ENCODE data around the gene BRD1.

BRD1 gene

DNA sequence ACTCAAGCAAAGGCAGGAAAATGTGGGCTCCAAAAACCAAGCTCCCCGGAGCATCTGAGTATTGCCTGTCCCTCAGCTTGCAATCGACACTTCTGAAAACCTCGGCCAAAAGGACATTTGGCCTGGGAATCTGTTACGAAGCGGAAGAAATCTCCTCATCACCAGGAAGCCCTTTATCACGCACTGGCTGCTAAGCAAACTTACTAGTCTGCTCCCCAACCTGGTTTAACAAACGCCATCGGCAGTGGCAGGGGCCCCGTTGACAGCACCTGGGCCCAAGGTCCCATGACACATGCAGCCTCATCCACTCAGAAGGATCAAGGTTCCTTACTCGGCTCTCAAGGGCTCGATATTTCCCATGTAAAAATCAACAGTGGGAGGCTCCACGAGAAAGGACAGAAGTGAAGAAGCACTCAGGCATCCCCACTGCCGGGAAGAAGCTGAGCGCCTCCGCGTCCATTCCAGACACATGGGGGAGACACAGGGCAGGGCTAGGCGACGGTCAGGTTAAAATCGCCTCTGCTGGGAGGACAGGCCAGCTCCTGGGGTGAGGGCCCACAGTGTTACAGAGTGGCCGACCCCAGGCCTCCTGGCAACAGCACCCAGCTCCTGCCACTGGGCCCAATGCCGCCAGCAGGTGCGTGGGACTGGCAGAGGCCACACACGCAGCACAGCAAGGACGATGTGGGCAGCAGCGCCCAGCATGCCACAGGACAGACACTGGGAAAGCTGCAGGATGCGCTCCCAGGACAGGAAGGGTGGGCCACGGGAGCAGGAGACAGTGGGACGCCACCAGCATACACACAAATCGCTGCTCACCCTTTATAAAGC is 27.1 kb downstream of the BRD1 start:
- TF ChIP-seq, protein P1, sequence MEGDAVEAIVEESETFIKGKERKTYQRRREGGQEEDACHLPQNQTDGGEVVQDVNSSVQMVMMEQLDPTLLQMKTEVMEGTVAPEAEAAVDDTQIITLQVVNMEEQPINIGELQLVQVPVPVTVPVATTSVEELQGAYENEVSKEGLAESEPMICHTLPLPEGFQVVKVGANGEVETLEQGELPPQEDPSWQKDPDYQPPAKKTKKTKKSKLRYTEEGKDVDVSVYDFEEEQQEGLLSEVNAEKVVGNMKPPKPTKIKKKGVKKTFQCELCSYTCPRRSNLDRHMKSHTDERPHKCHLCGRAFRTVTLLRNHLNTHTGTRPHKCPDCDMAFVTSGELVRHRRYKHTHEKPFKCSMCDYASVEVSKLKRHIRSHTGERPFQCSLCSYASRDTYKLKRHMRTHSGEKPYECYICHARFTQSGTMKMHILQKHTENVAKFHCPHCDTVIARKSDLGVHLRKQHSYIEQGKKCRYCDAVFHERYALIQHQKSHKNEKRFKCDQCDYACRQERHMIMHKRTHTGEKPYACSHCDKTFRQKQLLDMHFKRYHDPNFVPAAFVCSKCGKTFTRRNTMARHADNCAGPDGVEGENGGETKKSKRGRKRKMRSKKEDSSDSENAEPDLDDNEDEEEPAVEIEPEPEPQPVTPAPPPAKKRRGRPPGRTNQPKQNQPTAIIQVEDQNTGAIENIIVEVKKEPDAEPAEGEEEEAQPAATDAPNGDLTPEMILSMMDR (conservative IDR thresholded peaks at IDR 0.05) = no peak
- H3K27ac ChIP-seq = no peak overlapping the region

DNA sequence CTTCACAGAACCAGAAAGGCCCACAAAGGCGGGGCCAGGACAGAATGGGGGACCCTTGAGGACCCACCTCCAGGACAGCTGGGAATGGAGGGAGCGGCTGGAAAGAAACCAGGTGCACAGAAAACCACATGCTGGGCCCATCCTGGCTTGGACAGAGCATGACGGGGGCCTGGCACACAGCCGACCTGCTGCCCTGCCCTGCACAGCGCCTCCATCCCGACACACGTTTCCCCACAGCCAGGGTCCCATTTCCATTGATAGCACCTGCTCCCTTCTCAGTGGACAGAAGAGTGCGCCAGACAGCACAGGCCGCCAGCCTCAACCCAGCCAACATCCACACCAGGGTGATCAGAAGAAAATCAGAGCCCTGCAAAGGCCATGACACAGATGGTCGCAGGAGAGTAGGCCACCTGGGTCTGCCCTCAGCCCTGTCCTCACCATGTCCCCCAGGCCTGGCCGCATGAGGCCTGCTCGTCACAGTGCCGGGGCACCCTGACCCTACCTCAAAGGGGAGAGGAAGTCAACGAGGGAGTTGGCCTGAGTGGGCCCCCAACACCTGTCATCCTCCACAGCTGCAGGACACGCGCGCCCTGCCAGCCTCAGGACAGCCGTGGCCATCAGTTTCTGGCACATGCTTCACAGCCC is 28.1 kb downstream of the BRD1 start:
- peak overlapping the region; percentile 56 for H3K27ac ChIP-seq
- TF ChIP-seq, protein P1 (conservative IDR thresholded peaks at IDR 0.05) = no peak

DNA sequence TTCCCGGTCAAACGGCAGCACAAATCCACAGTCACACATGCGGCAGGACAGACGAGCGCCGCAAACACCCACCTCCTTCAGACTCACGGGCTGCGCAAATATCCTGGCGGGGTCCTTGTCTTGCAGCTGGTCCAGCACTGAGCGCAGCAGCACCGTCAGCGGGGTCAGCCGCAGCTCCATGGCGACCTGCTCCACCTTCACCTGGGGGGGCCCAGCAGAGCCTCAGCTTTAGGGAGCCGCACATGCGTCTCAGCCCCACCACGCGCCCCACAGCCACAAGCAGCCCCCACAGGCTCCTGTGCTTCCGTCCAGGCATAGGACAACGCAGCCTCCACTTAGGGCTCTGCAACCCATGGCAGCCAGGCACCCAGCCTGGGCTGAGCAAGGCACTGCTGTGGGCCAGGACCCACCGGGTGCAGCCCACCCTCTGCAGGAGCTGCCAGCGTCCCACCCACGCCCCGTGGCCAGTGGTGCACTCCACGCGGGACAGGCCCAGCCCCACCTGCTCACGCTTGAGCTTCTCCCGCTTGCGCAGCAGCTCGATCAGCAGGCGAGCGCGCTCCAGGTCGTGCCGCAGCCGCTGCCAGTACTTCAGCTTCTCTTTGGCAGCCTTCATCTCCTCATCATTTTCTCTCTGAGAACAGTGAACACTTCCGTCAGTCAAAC is 29.1 kb downstream of the BRD1 start:
- TF ChIP-seq, protein P1 (conservative IDR thresholded peaks at IDR 0.05) = no peak
- H3K27ac ChIP-seq = peak overlapping the region; percentile 56

DNA sequence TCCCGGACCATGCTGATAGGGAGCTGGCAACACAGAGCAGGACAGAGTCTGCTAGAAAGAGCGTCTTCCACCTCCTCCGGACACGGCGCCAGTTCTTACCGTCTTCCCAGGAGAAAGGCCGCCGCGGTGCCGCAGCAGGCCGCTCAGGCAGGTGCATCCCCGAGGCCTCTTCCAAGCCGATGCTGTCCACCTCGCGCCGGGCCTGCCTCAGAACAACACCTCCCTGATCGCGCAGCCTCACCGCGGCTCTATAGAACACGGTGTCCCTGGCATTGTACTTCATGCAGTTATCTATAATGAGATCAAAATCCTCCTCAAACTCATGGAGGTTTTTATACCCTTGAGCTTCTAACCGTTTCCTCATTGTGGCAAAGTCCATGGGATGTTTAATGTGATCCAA is 30.0 kb downstream of the BRD1 start:
- TF ChIP-seq, protein P1 (conservative IDR thresholded peaks at IDR 0.05) = no peak
- peak overlapping the region; percentile 56 for H3K27ac ChIP-seq

DNA sequence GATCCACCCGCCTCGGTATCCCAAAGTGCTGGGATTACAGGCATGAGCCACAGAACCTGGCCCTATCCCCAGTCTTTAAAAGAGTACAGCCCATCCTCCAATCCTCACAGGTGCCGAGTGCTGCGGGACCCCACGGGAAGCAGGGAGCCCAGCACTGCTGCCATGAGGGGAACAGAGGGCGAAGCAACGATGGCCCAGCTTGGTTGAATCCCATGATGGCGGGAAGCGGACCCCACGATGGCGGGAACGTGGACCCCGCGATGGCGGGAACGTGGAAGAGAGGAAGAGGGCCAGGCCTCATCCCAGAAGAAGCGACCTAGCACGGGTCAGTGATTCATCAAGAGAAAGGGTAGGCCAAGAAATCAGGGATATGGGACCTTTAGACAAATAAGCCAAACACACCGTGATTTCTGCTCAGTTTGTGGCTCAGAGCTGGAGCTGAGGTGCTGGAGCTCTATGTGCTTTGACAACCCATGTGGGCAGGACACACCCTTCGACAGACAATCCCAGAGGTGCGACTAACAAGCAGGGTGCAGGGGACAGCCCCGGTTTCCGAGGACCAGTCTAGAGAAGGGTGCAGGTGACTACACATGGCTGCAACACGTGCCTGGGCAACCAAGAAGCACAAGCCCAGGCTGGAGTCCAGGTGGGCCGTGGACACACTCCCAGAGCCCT is 30.9 kb downstream of the BRD1 start:
- TF ChIP-seq, protein P1 (conservative IDR thresholded peaks at IDR 0.05) = no peak
- peak overlapping the region; percentile 56 for H3K27ac ChIP-seq

DNA sequence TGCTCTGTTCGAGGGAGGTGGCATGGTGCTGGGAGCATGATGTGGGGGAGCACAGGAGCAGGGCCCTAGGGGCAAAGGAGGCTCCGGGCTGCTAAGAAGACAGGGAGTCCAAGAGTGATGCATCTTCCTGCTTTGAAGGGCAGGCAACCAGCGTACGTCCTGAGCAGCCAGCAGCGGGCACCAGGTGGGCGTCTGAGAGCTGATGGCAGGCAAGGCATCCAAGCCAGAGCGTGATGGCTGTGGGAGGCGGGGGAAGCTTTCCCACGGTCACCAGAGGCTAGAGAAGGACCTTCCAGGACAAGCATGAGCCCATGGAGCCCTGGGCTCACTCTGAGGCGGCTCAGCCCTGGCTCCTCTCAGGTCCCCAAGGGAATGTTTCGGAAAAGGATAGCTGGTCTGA is 32.2 kb downstream of the BRD1 start:
- H3K27ac ChIP-seq = no peak overlapping the region
- TF ChIP-seq, protein P1 (conservative IDR thresholded peaks at IDR 0.05) = no peak

DNA sequence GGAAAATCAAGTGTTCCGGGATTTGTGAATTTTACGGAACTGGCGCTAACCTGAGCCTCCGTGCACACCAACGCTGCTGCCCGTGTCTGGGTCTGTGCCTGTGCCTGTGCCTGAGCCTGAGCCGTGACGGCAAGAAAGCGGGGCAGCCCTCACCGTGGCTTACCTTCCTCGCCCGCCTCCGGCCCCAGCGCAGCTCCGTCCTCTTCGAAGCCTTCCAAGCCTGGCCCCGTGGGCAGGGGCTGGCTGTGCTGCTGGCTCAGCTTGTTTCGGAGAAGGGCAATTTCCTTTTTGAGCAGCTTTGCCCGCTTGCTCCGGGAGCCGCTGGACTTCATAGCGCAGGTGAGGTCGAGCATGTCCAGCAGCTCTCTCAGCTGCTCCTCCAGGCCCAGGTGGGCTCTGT is 33.8 kb downstream of the BRD1 start:
- TF ChIP-seq, protein P1 (conservative IDR thresholded peaks at IDR 0.05) = no peak
- peak overlapping the region; percentile 34 for H3K27ac ChIP-seq
